GM19438 (cell line): ENCODE measurements around the gene ELMO2.
A peak's percentile ranks its signal among the peaks of the same experiment; 100 is the strongest.

ENCODE experiments used
- ATAC-seq: cut with Tn5 transposase; IDR thresholded peaks from one replicate; pipeline ENCODE4 v1.9.1; 2021; ENCODE audit warnings: low read depth; ENCODE audit not compliant: unreplicated experiment

ELMO2 gene

DNA sequence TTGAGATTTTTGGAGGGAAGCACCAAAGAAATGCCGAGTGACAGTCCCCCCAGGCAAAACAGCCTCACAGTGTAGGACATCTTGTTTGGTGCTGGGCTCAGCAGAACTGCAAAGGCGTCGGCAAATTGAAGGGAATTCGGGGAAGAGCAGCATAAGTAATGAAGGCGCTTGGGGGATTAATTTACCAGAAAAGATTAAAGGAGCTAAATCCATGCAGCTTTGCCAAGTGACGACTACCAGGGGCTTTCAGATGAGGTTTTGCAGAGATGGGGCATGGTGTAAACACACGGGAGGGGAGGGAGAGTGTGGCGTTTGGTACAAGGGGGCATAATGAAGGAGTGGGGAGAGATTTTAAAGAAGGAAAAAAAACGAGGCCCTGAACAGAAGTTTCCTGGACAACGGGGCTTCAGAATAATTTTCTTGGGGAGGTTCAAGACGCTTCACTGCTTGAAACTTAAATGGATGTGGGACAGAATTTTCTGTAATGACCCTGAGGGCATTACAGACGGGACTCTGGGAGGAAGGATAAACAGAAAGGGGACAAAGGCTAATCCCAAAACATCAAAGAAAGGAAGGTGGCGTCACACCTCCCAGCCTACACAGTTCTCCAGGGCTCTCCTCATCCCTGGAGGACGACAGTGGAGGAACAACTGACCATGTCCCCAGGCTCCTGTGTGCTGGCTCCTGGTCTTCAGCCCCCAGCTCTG lies 52.8 kb downstream of the ELMO2 start:
- ATAC-seq, result no peak

DNA sequence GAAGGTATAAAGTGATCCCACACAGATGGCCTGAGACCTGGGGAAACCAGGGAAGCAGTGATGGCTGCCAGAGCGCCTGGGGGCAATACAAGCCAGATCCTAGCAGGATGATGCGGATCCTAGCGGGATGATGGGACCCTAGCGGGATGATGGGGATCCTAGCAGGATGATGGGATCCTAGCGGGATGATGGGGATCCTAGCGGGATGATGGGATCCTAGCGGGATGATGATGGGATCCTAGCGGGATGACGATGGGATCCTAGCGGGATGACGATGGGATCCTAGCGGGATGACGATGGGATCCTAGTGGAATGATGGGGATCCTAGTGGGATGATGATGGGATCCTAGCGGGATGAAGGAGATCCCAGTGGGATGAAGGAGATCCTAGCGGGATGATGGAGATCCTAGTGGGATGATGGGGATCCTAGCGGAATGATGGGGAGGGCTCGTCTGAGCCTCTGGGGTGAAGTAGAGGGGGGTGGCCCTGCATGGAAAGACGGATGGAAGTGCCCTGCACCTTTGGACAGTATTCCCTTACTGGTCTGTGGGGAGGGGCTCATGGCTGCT lies 54.0 kb downstream of the ELMO2 start:
- no peak for ATAC-seq

DNA sequence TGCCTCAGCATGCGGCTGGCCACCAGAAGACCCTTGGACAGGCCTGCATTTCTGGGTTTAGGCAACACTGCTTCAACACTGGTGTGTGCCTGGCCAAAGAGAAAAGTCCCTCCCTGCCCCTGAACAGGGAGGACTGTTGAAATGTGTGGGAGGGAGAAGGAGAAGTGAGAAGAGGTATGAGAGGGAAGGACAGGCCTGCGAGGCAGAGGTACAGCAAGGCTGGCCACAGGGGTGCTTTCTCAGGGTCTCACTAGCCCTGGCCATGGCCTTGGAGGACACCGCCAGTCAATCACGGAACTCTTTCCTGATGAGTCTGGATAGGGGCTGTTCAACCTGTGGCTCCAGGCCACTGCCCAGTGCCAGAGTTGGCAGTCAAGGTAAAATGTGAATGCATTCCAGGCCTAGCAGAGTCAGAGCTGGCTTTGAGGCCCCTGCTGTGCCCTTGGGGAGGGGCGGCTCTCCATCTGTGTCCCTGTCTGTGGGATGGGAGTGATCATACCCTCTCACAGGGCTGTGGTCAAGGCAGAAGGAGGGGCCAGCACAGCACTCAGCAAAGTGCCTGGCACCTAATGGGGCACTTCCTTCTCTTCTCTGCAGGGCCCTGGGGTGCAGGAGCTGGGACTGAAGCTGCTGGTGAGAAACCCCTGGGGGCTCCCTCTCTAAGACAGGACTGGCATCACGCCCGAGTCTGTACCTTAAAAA lies 54.9 kb downstream of the ELMO2 start:
- ATAC-seq, result no peak

DNA sequence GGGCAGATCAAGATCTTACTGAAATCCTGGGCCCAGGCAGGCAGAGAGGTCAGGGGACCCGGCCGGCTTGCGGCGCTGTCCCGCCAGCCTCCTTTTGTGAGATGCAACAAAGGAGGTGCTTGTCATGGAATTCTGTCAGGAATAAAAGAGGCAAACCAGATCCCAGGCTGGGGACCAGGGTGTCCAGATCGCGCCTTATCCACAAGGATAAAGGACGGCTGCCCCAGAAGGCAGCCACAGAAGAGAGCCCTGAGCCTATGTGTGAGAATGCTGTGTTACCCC lies 55.5 kb downstream of the ELMO2 start:
- ATAC-seq, result no peak

DNA sequence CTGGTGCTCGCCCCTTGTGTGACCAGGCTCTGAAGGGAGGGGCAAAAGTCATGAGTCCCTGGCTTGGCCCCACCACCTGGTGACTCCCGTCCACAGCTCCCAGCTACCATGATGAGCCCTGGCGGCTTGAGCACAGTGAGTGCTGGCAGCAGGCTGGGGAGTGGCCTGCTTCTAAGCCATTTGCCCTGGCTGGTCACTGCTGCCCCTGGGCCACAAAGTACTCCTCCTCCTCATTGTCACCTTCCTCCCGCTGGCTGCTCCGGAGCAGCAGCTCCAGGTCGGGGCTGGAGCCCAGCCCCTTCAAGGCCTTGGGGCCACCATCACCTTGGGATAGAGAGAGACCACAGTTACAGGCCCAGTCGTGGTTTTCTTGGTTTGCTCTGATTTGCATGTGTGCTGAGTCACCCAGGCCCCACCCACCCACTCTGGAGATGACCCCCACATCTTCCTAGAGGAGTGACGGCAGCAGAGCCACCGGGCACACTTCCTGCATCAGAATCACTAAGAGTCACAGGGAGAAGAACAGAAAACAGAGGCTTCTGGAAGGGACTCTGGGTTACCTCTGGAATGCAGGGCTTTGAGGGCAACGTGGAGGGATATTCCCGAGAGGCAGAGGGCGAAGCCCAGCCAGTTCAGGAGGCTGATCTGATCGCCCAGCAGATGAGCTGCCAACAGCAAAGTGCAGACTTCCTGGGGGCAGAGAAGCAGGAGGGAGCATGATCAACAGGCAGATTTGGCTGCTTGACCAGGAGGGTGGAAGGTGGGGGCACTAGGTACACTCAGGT lies 56.0 kb downstream of the ELMO2 start:
- peak; percentile 57 for ATAC-seq

DNA sequence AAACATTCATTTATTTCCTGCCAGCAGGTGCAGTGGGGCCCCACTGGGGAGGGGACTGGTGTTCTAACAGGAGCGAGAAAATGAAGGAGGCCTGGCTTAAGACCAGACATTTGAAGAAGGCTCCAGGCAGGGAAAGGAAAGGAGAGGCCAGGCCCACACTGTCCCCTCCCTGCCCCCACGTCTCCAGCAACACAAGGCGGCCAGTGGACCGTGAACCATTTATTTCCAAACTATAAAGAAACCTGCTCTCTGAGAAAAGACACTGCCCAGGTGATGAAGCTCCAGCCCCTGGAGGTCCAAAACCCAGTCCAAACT lies 56.7 kb downstream of the ELMO2 start:
- ATAC-seq, result no peak

DNA sequence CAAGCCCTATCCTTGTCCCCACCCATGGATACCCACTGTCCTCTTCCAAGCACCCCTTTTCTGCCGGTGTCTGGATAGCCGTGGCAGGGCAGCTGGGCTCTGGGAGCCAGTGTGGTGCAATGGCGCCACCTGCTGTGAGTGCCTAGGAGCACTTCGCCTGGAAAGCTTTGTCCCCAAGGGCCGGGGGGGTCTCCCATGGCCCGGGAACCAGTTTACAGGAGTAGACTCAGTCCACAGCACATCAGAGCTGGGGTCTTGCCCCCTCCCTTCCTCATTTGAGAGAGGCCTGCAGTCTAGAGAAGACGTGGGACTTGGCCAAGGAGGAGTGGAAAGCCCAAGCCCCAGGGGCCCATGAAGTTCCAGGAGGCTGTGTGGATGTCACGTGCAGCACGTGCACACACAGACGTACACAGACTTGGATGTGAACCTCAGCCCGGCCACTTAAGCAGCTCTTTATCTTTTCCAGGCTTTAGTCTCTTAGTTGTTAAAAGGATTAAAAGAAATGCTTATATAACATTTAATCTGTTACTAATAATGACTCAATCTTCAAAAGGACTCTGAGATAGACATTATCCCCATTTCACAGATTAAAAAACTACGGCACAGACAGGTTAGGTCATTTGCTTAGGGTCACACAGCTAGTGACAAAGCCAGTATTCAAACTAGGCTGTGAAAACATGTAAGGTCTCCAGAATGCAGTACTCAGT lies 57.2 kb downstream of the ELMO2 start:
- ATAC-seq, result no peak

DNA sequence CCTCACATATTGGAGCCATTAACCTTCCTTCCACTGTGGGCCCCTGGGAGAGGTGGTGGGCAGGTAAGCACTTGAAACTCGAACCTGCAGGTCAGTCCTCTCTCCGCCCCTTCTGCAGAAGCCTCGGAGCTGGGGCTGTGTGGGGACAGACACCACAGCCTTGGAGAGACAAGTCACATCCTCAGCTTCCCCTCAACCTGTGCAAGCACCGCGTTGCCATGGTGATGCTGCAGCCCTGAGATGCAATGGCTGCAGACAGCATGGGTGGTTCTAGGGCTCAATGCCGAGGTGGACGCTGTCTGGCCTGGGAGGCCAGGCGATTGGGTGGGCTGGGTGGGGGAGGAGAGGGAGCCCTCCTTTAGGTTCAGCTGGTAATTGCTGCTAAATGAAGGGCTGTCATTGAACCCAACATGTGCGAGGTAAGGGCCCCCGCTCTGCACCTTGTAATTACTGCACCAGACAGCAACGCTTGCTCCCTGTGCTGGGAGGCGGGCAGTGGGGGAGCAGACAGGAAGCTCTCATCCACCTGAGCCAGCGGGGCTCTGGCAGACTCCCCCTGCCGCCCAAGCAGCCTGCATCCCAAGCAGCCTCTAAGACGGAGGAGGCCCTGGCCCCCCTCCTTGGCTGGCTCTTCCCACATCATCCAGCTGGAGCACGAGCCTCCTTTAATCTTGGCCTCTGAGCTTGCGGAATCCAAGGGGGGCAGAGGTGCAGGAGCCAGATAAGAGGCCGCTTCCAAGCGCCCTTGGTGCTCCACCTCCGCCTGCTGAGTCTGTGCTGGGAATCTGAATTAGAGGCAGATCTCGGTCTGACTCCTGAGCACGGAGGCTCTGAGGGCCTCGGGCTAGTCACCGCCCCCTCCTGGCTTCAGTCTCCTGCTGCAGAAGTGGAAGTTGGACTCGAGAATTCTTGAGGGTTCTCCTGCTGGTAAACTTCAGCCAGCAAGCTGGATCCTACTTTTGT lies 58.3 kb downstream of the ELMO2 start:
- ATAC-seq, result no peak

DNA sequence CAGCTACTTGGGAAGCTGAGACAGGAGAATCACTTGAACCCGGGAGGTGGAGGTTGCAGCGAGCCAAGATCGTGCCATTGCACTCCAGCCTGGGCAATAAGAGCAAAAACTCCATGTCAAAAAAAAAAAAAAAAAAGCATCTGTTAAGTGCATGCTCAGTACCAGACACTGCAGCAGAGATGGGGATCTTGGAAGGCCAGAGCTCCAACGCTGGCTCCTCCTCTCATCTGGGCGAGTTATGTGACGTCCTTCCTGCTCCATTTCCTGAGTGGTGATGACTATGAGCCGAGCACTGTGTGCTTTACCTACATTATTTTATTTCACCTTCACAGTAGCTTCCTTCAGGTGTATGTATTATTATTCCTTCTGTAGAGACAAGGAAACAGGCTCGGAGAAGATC lies 59.6 kb downstream of the ELMO2 start:
- no peak for ATAC-seq

DNA sequence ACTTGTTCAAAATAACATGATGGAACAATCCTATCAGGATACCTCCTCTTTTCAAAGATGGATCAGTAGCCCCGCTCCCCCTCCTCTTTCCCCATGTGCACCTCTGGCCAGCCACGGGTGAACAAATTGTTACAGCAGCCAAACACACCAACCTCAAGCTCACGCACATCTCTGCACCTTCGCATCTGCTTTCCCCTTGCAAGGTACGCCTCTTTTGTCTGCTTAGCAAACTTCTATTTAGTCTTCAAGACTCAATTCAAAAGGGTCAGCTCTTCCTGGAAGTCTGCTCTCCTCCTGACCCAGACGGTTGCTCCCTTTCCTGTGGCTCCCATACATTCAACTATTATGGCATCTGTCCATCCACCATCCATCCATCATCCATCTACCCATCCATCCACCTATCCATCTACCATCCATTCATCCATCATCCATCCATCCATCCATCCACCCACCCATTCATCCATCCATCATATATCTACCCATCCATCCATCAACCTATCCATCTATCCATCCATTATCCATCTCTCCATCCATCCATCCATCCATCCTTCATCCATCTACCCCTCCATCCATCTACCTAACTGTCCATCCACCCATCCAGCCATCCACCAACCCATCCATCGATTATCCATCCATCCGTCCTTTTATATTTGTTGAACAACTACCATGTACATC lies 61.8 kb downstream of the ELMO2 start:
- no peak for ATAC-seq

DNA sequence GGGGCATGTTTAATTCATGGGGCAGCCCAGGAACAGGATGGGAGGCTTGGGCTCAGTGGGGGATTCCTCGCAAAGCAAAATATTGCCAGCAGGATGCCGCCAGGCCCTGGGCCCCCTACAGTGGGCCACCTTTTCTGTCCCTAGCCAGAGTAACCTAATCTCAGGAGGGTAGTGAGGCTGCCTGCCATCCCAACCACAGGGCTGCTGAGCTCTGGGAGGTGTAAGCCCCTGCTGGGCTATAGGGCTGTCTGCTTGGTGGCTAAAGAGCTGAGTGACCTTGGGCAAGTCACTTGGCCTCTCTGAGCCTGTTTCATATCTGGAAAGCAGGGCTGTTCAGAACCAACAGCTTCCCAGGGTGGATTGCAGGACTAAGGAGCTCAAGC lies 62.4 kb downstream of the ELMO2 start:
- no peak for ATAC-seq

DNA sequence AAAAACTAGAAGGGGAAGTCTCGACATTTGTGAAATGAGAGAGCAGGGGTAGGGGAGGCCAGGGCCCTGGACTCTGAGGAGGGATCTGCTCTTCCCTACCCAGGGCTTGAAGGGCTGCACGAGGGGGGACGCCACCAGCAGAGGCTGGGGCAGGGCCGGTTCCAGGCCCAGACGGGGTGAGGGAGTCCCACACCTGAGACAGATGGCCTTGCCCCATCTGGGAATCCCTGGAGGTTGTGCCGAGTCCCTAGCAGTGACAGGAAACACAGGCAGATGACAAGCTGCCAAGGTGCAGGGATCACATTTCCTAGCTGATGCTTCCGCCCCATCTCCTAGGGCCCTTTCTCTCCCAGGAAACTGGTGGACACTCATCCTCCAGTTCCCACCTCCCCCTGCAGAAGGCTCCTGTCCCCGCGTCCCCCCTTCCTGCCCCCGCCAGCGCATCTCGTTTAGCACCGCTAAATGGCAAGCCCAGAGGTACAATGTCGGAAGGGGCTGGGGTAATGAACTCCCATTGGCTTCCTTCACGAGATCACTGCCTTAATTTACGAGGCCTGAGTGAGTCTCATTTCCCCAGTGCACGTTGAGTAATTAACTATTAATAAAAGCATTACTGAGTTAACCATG lies 63.0 kb downstream of the ELMO2 start:
- ATAC-seq, result no peak

DNA sequence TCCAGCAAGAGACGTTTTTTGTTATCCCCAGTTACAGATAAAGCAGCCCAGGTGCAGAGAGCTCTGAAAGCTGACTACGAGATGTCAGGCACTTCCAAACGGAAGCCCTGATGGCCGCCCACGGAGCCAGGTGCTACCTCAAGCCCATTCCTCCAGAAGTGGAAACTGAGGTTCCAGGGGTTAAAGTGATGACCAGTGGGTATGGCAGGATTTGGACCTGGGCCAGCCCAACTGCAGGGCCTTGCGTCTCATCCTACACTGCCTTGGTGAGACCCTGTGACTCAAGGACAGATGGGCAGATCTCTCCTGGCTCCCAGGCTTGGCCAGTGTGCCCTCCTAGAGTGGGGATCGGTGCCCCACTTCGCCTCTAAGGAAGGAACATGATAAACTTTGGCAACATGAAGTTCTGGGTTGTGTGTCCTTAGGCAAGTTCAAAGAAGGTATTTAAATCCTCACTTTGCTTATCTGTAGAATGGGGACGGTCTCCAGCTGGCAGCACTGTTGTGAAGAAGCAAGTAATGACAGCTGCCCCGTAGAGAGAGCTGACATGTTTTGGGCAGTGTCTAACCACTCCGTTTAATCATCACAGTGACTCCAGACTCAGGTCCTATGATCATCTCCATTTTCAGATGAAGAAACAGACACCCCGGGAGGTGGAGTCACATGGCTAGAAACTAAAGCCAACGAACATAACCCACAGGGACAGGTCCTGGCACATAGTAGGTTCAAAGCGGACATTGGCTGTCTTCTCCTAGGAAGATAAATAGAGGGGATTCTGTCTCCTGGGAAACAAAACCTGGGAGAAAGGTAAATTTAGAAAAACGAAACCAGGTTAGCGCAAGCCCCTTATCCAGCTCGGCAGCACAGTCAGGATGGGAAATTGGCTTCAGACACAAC lies 63.7 kb downstream of the ELMO2 start:
- ATAC-seq, result no peak

DNA sequence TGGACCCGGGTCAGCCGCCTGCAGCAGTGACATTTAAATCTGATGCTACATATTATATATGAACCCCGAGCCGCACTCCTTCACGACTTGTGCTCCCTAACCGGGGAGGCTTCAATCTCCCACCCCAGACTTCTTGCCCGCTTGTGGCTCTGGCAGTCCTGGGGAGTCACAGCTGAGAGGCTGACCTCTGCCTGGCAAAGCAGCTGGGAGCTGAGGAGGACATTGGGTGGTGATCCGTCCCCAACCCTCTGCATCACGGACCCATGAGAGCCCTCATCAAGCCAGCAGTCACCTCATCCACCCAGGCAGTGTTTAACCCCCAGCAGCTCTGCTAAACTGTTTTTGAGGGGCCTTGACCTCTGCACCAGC lies 64.4 kb downstream of the ELMO2 start:
- ATAC-seq, result no peak

DNA sequence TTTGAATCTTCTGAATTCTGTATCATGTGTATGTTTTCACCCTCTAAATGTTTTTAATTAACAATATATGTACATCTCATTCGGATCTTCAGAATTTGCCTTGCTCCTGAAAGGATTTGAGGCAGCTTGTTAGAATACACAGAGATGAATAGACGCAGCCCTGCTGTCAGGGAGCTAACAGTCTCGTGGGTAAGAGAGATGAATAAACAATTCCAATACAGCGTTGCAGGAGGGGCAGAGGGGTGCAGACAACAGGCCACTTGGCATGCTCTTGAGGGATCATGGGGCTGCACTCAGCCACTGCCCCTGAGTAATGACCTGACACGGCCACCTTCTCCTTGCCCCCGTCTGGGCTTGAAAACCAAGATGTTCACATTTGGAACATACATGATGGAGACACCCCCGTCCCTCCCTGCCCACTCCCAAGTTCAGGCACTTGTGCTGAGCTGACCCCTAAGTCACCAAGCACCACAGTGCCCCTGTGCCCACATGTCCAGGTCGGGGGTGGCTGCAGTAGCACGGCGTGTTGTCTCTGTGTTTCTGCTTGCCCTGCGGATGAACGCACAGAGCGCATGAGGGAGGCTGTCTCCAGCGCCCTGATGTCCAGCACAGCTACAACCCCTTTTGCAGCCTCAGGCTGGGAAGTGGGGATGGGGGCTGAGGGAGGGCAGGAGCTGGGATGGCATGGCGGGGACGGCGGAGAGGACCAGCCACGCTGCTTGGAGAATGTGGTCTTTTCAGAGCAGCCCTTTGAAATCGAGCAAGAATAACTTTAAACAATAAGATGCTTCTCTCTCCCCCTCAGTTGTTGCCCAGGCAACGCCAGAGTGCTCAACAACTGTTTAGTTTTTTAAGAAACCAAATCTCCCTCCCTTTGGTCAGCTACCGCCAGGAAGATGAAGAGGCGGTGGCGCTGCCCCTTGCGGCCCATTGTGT lies 65.1 kb downstream of the ELMO2 start:
- no peak for ATAC-seq

DNA sequence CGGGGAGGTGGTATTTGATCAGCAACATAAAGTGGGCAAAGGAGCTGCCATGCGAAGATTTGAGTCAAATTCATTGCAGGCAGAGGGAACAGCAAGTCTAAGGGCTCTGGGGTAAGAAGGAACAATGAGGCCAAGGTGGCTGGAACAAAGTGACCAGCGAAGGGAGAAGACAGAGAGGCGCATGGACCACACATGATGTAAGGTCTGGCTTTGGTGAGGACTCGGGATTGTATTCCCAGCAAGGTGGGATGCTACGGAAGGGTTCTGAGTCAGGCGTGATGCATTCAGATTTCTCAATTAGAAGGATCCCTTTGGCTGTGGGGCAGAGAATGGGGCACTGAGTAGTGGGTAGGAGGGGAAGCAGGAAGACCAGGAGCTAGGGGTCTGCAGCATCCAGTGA lies 67.4 kb downstream of the ELMO2 start:
- ATAC-seq, result no peak

DNA sequence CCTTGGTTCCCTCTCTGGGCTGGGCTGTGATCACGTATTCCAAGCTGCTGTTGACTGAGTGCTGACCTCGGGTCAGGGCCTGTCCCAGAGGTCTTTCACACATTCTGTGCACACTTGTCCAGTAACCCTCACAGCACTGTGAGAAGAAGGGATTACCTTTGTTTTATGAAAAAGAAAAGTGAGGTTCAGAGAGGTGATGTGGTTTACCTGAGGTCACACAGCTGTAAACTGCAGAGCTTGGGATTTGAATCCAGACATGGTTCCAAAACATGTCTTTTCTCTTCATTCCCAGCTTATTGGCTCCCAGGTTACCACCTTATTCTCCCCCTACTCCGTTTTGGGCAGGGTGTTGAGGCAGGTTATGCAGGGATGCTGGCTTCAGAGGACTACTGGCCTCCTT lies 69.7 kb downstream of the ELMO2 start:
- ATAC-seq, result no peak
